HG03108 (cell line): ENCODE measurements around the gene MAP2K7.
A peak's percentile ranks its signal among the peaks of the same experiment; 100 is the strongest.
"Not testable (repeated sequence)": the region's sequence is repeated elsewhere in the genome, so short reads cannot be mapped to it uniquely, and the experiment has no call there.

Experiments used
- ATAC-seq: cut with Tn5 transposase; IDR thresholded peaks from one replicate; pipeline ENCODE4 v1.9.1; 2021; ENCODE audit warnings: moderate library complexity; ENCODE audit not compliant: unreplicated experiment

The MAP2K7 gene

GRCh38 chr19:7928741-7929701, 25.3 kb downstream of the MAP2K7 start:
- no peak for ATAC-seq

GRCh38 chr19:7930030-7930429, 26.4 kb downstream of the MAP2K7 start:
- not testable (repeated sequence) for ATAC-seq

- no peak for ATAC-seq
Measured at GRCh38 chr19:7930765-7931164, 27.1 kb downstream of the MAP2K7 start.

GRCh38 chr19:7931221-7932061, 27.8 kb downstream of the MAP2K7 start:
- ATAC-seq: no peak

- no peak for ATAC-seq
Measured at GRCh38 chr19:7932276-7932929, 28.7 kb downstream of the MAP2K7 start.

- no peak for ATAC-seq
Measured at GRCh38 chr19:7932930-7933300, 29.2 kb downstream of the MAP2K7 start.

- no peak for ATAC-seq
Measured at GRCh38 chr19:7933411-7933810, 29.7 kb downstream of the MAP2K7 start.

GRCh38 chr19:7933828-7934725, 30.4 kb downstream of the MAP2K7 start:
- no peak for ATAC-seq

GRCh38 chr19:7934766-7935165, 31.1 kb downstream of the MAP2K7 start:
- no peak for ATAC-seq

GRCh38 chr19:7940841-7941240, 37.2 kb downstream of the MAP2K7 start:
- no peak for ATAC-seq

- no peak for ATAC-seq
Measured at GRCh38 chr19:7941895-7942596, 38.4 kb downstream of the MAP2K7 start.

GRCh38 chr19:7942981-7943443, 39.3 kb downstream of the MAP2K7 start:
- ATAC-seq: no peak

- peak; percentile 97 for ATAC-seq
Measured at GRCh38 chr19:7943444-7944176, 39.9 kb downstream of the MAP2K7 start, which contains the start of gene TIMM44. Gene TIMM44, minus strand, starts transcription at chr19:7943666. Its CDS starts 15 bp downstream, at chr19:7943651.

- no peak for ATAC-seq
Measured at GRCh38 chr19:7944177-7944761, 40.6 kb downstream of the MAP2K7 start.

- ATAC-seq: no peak
Measured at GRCh38 chr19:7947939-7948338, 44.3 kb downstream of the MAP2K7 start.

GRCh38 chr19:7953060-7953459, 49.4 kb downstream of the MAP2K7 start:
- ATAC-seq: no peak

GRCh38 chr19:7953576-7953975, 49.9 kb downstream of the MAP2K7 start:
- no peak for ATAC-seq

GRCh38 chr19:7955696-7956095, 52.0 kb downstream of the MAP2K7 start:
- no peak for ATAC-seq
